IMR-90 (cell line): Measurements from ENCODE around the gene WDR6. TPM values are rescaled to one million over a fixed set of nuclear protein-coding genes. Genes with fewer than 3 reads are reported as not detected.

Experiments
- ATAC-seq: fragments of 200-7000 bp; cut with Tn5 transposase; 2 replicates; pipeline ENCODE4 v1.9.1; 2020; ENCODE audit warnings: low read depth, mild to moderate bottlenecking, moderate library complexity
- BruUV-seq: library from RNA; stranded (reverse); fragments of 400-500 nt; replicated peaks from 2 replicates; lab custom pipeline; 2021; lab: Mats Ljungman, UMichigan
- CTCF ChIA-PET: fragments of 300-600 bp; formaldehyde crosslinking; extraction: SDS; loops from one replicate; lab custom pipeline; 2021; ENCODE audit warnings: antibody characterized with exemption; lab: Yijun Ruan, JAX
- POLR2A ChIA-PET: fragments of 300-600 bp; sonication (Branson Sonifier 250); formaldehyde crosslinking; loops from one replicate; lab custom pipeline; 2022; ENCODE audit warnings: antibody characterized with exemption; ENCODE audit not compliant: unreplicated experiment; lab: Charles Lee
- DNase-seq: peaks from one replicate; pipeline ENCODE4 v3.0.0; 2013
- H2AFZ ChIP-seq: replicated peaks from 2 replicates; pipeline ENCODE3; 2013; ENCODE audit warnings: low read length, mild to moderate bottlenecking; ENCODE audit not compliant: poor library complexity
- H2AK5ac ChIP-seq: 2 replicates; pipeline ENCODE4 v1.6.1; 2013; ENCODE audit warnings: low read depth, low read length, inconsistent platforms
- H2AK9ac ChIP-seq: replicated peaks from 2 replicates; pipeline ENCODE3; 2013; ENCODE audit warnings: mild to moderate bottlenecking, low read depth, low read length, moderate library complexity; ENCODE audit not compliant: poor library complexity
- H2BK120ac ChIP-seq: 2 replicates; pipeline ENCODE4 v1.6.1; 2013; ENCODE audit warnings: low read depth, low read length, inconsistent platforms
- H2BK15ac ChIP-seq: 3 replicates; pipeline ENCODE4 v1.6.1; 2013; ENCODE audit warnings: low read depth, low read length, inconsistent platforms
- H2BK20ac ChIP-seq: 2 replicates; pipeline ENCODE4 v1.6.1; 2013; ENCODE audit warnings: low read depth, mild to moderate bottlenecking, inconsistent platforms, low read length, moderate library complexity
- H2BK5ac ChIP-seq: 2 replicates; pipeline ENCODE4 v1.6.1; 2013; ENCODE audit warnings: mild to moderate bottlenecking, low read depth, low read length, inconsistent platforms; ENCODE audit not compliant: poor library complexity, severe bottlenecking
- H3K14ac ChIP-seq: replicated peaks from 2 replicates; pipeline ENCODE4 v1.6.1; 2013; ENCODE audit warnings: low read depth, low read length, inconsistent platforms
- H3K18ac ChIP-seq: 2 replicates; pipeline ENCODE4 v1.6.1; 2013; ENCODE audit warnings: low read depth, low read length, control low read depth
- H3K23ac ChIP-seq: 2 replicates; pipeline ENCODE4 v1.6.1; 2013; ENCODE audit warnings: low read depth, low read length, inconsistent platforms
- H3K27ac ChIP-seq: 2 replicates; pipeline ENCODE4 v1.5.1; 2013; ENCODE audit warnings: mild to moderate bottlenecking, control low read depth, low read length; ENCODE audit not compliant: insufficient read depth
- H3K27me3 ChIP-seq: 2 replicates; pipeline ENCODE4 v1.6.1; 2013; ENCODE audit warnings: low read length; ENCODE audit not compliant: control insufficient read depth, insufficient read depth
- H3K36me3 ChIP-seq: 2 replicates; pipeline ENCODE4 v1.6.1; 2013; ENCODE audit warnings: low read length, mixed read lengths; ENCODE audit not compliant: control insufficient read depth, insufficient read depth
- H3K4ac ChIP-seq: 2 replicates; pipeline ENCODE4 v1.6.1; 2013; ENCODE audit warnings: low read depth, low read length, inconsistent platforms
- H3K4me1 ChIP-seq: 2 replicates; pipeline ENCODE4 v1.6.1; 2013; ENCODE audit warnings: low read length, mixed read lengths; ENCODE audit not compliant: control insufficient read depth, insufficient read depth
- H3K4me2 ChIP-seq: 2 replicates; pipeline ENCODE4 v1.6.1; 2013; ENCODE audit warnings: low read depth, mild to moderate bottlenecking, control low read depth, low read length, moderate library complexity
- H3K4me3 ChIP-seq: 2 replicates; pipeline ENCODE4 v1.5.1; 2013; ENCODE audit warnings: low read depth, mild to moderate bottlenecking, control low read depth, low read length, moderate library complexity; ENCODE audit not compliant: insufficient read depth
- H3K56ac ChIP-seq: 2 replicates; pipeline ENCODE4 v1.6.1; 2013; ENCODE audit warnings: low read length, inconsistent platforms; ENCODE audit not compliant: insufficient read depth; ENCODE audit errors: extremely low read depth
- H3K79me1 ChIP-seq, 2 experiments: 2 replicates each; pipeline ENCODE4 v1.6.1; 2013; ENCODE audit warnings: low read length in 2 of 2, inconsistent platforms in 1 of 2, low read depth in 1 of 2
- H3K9ac ChIP-seq: 2 replicates; pipeline ENCODE4 v1.6.1; 2013; ENCODE audit warnings: low read depth, low read length, control low read depth
- H3K9me1 ChIP-seq: 2 replicates; pipeline ENCODE4 v1.6.1; 2013; ENCODE audit warnings: low read length, inconsistent platforms; ENCODE audit not compliant: insufficient read depth
- H3K9me3 ChIP-seq: 2 replicates; pipeline ENCODE4 v1.6.1; 2013; ENCODE audit warnings: low read length; ENCODE audit not compliant: control insufficient read depth, insufficient read depth
- H4K20me1 ChIP-seq: 2 replicates; pipeline ENCODE4 v1.6.1; 2013; ENCODE audit warnings: low read length, inconsistent platforms; ENCODE audit not compliant: insufficient read depth
- H4K5ac ChIP-seq: 2 replicates; pipeline ENCODE4 v1.6.1; 2013; ENCODE audit warnings: mild to moderate bottlenecking, low read depth, low read length, control low read depth
- H4K8ac ChIP-seq, 2 experiments: 2 replicates each; pipeline ENCODE4 v1.6.1; 2013; ENCODE audit warnings: low read depth in 2 of 2, low read length in 2 of 2, control low read depth in 1 of 2, inconsistent platforms in 1 of 2
- H4K91ac ChIP-seq: 2 replicates; pipeline ENCODE4 v1.6.1; 2013; ENCODE audit warnings: low read depth, low read length, inconsistent platforms; ENCODE audit not compliant: insufficient read depth
- CEBPB ChIP-seq: IDR thresholded peaks from 2 replicates; pipeline ENCODE4 v1.6.1; 2012; ENCODE audit warnings: low read depth, low read length, improper control_type of control experiment
- CHD1 ChIP-seq: IDR thresholded peaks from 2 replicates; pipeline ENCODE4 v1.6.1; 2012; ENCODE audit warnings: low read depth, low read length, improper control_type of control experiment
- CTCF ChIP-seq: conservative IDR thresholded peaks from 2 replicates; pipeline ENCODE4 v1.5.1; 2012; ENCODE audit warnings: mild to moderate bottlenecking, low read depth, low read length, improper control_type of control experiment
- ELK1 ChIP-seq: fragments of 150-350 bp; IDR thresholded peaks from 2 replicates; pipeline ENCODE4 v1.6.1; 2016; ENCODE audit warnings: low read depth, mild to moderate bottlenecking, low read length, moderate library complexity, borderline replicate concordance
- FOS ChIP-seq: fragments of 150-350 bp; IDR thresholded peaks from 2 replicates; pipeline ENCODE4 v1.6.1; 2016; ENCODE audit warnings: low read depth, low read length
- MAFK ChIP-seq: IDR thresholded peaks from 2 replicates; pipeline ENCODE4 v1.6.1; 2012; ENCODE audit warnings: low read depth, low read length, improper control_type of control experiment
- MAZ ChIP-seq: IDR thresholded peaks from 2 replicates; pipeline ENCODE4 v1.6.1; 2012; ENCODE audit warnings: low read depth, mild to moderate bottlenecking, low read length, improper control_type of control experiment, moderate library complexity, borderline replicate concordance
- RAD21 ChIP-seq: IDR thresholded peaks from 2 replicates; pipeline ENCODE4 v1.6.1; 2012; ENCODE audit warnings: low read length, improper control_type of control experiment
- RCOR1 ChIP-seq: IDR thresholded peaks from 2 replicates; pipeline ENCODE4 v1.6.1; 2012; ENCODE audit warnings: mild to moderate bottlenecking, low read length, improper control_type of control experiment; ENCODE audit not compliant: insufficient replicate concordance
- WGBS, 2 experiments: methylation state at CpG; one replicate each; pipeline versions ENCODE4 v1.1.5 to v1.1.7; 2013; ENCODE audit warnings: missing lambda C conversion rate in 2 of 2; ENCODE audit not compliant: insufficient read length in 1 of 2; ENCODE audit errors: extremely low coverage in 2 of 2; 5-methylcytosine and 5-hydroxymethylcytosine counted together
- dilution Hi-C: fragments of 300-500 bp; cut with HindIII; formaldehyde crosslinking; loops from one replicate; pipeline ENCODE4 v1.14.3; 2018; ENCODE audit warnings: low sequenced_read_pairs; ENCODE audit not compliant: unreplicated experiment
- in situ Hi-C: fragments of 300-500 bp; cut with MboI; formaldehyde crosslinking; loops from 3 replicates; pipeline ENCODE4 v1.14.3; 2019; ENCODE audit warnings: low sequenced_read_pairs, inconsistent platforms, mixed read lengths
- intact Hi-C: fragments of 100-400 bp; cut with micrococcal nuclease; formaldehyde crosslinking; loops from 2 replicates; pipeline ENCODE4 v1.10.0; 2022
- polyA plus RNA-seq, 3 experiments: library from polyadenylated mRNA; depleted of rRNA; stranded (reverse); fragments of >200 nt; gene quantifications; 2 replicates each; pipeline ENCODE4 v1.2.3, GENCODE V29; 2012; ENCODE audit warnings: low replicate concordance in 1 of 3
- total RNA-seq: library from RNA; depleted of rRNA; stranded (reverse); fragments of >200 nt; gene quantifications from 2 replicates; pipeline ENCODE4 v1.2.3, GENCODE V29; 2012

WDR6 gene
- total and polyA plus RNA-seq, 2 of the 4 experiments (the other 2 are of a cell fraction): 60.9 to 160 TPM

DNA sequence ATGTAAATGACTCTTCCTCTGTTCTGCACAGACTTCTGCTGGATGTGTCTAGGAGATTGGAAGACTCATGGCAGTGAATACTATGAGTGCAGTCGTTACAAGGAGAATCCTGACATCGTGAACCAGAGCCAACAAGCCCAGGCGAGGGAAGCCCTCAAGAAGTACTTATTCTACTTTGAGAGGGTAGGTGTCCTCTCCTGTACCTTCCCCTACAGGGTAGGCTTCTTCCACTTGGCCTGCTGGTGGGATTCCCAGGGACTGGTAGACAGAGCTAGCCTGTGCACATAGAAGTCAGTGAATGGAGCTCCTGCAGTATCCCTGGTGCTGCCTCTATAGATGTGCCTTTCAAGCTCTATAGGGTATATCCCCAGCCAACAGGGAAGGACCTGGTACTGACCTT is 27.7 kb upstream of the WDR6 start:
- H3K36me3 ChIP-seq: peaks cover 73% of the 10 kb centered on the region
- H2BK15ac ChIP-seq: no peak overlapping the region
- no TSS peak for BruUV-seq
- POLR2A ChIA-PET: interaction anchor here (0.5 to 0.9 kb wide), 2 partner anchors 9 to 42 kb away, joined by 4 to 9 read pairs; partner anchors contain the start of gene NDUFAF3
- no peaks in the 10 kb centered on the region for H3K9me3 ChIP-seq
- dilution Hi-C loops (no loop called here), intact Hi-C loops (no loop called here), in situ Hi-C loops (no loop called here)
- peaks cover 8% of the 10 kb centered on the region; the same call in 1 of the 2 replicates for H3K9me1 ChIP-seq
- CTCF ChIA-PET: interaction anchor here (0.5 kb wide), 1 partner anchor 13 kb away, joined by 4 read pairs; no protein-coding TSS in a partner anchor
- no peak overlapping the region for H4K91ac ChIP-seq
- H2BK5ac ChIP-seq: no peak overlapping the region
- no peak overlapping the region for H4K8ac ChIP-seq
- no peaks in the 10 kb centered on the region for H4K20me1 ChIP-seq
- no peak overlapping the region for H2AK9ac ChIP-seq
- H3K4me3 ChIP-seq: no peak overlapping the region
- no peak overlapping the region for H2BK120ac ChIP-seq
- H3K27ac ChIP-seq: no peak overlapping the region
- H3K14ac ChIP-seq: no peak overlapping the region
- DNase-seq (no peak), ATAC-seq (no peak)
- no peak overlapping the region for H3K18ac ChIP-seq
- no peak overlapping the region for H4K5ac ChIP-seq
- H2AFZ ChIP-seq: no peak overlapping the region
- H3K4ac ChIP-seq: no peak overlapping the region
- TF ChIP-seq RCOR1 (no peak), RAD21 (no peak), CEBPB (no peak), MAFK (no peak), MAZ (no peak), CTCF (no peak), FOS (no peak), CHD1 (no peak), ELK1 (no peak)
- H3K27me3 ChIP-seq: no peaks in the 10 kb centered on the region
- no peaks in the 10 kb centered on the region for H3K4me1 ChIP-seq
- no peak overlapping the region for H3K9ac ChIP-seq
- no CpG with 5 or more reads among the region's 3 CpGs for WGBS, 2 experiments
- no peak overlapping the region for H3K23ac ChIP-seq
- H3K4me2 ChIP-seq: no peak overlapping the region
- peaks cover 23 to 25% of the 10 kb centered on the region in 2 experiments; a peak in 3 of 4 replicates for H3K79me1 ChIP-seq
- H3K56ac ChIP-seq: no peak overlapping the region
- H2AK5ac ChIP-seq: no peak overlapping the region
- H2BK20ac ChIP-seq: no peak overlapping the region
